ENCODE measurements around the gene PCDH9. TPM values are rescaled to one million over a fixed set of nuclear protein-coding genes. Genes with fewer than 3 reads are reported as not detected.

The PCDH9 gene
- total RNA-seq, 1 donor from 2014 or later: 20.2 TPM

GRCh38 chr13:67015976-67016600 lies 214.0 kb downstream of the PCDH9 start:
- no peaks in the 10 kb centered on the region for H3K4me1 Mint-ChIP-seq (ENCODE audit: unreplicated experiment)
- H3K4me3 Mint-ChIP-seq: no peak overlapping the region
- H3K36me3 Mint-ChIP-seq: no peaks in the 10 kb centered on the region
- no peak for TF ChIP-seq CTCF (conservative IDR thresholded peaks at IDR 0.05)
- peaks cover 5% of the 10 kb centered on the region for H3K9me3 Mint-ChIP-seq
- H3K27ac Mint-ChIP-seq: no peak overlapping the region
- H3K27me3 Mint-ChIP-seq: no peaks in the 10 kb centered on the region
- DNase-seq (ENCODE audit: extremely low spot score, unreplicated experiment): no peak

- Mint-ChIP-seq H3K9me3 (peaks cover 5% of the 10 kb centered on the region), H3K36me3 (no peaks in the 10 kb centered on the region), H3K27me3 (no peaks in the 10 kb centered on the region), H3K4me1 (ENCODE audit: unreplicated experiment) (no peaks in the 10 kb centered on the region), H3K27ac (no peak overlapping the region), H3K4me3 (no peak overlapping the region)
- TF ChIP-seq CTCF (conservative IDR thresholded peaks at IDR 0.05): no peak
- no peak for DNase-seq (ENCODE audit: extremely low spot score, unreplicated experiment)
These were observed 215.7 kb downstream of the PCDH9 start for GRCh38 chr13:67014399-67014798.

GRCh38 chr13:67013709-67014108 lies 216.4 kb downstream of the PCDH9 start:
- Mint-ChIP-seq H3K4me1 (ENCODE audit: unreplicated experiment) (no peaks in the 10 kb centered on the region), H3K27me3 (no peaks in the 10 kb centered on the region), H3K27ac (no peak overlapping the region), H3K9me3 (peaks cover 5% of the 10 kb centered on the region), H3K36me3 (no peaks in the 10 kb centered on the region), H3K4me3 (no peak overlapping the region)
- TF ChIP-seq CTCF (conservative IDR thresholded peaks at IDR 0.05): no peak
- no peak for DNase-seq (ENCODE audit: extremely low spot score, unreplicated experiment)

GRCh38 chr13:67008075-67008668 lies 222.0 kb downstream of the PCDH9 start:
- TF ChIP-seq CTCF (conservative IDR thresholded peaks at IDR 0.05): no peak
- H3K9me3 Mint-ChIP-seq: no peaks in the 10 kb centered on the region
- no peaks in the 10 kb centered on the region for H3K4me1 Mint-ChIP-seq (ENCODE audit: unreplicated experiment)
- H3K27me3 Mint-ChIP-seq: no peaks in the 10 kb centered on the region
- no peak overlapping the region for H3K27ac Mint-ChIP-seq
- DNase-seq (ENCODE audit: extremely low spot score, unreplicated experiment): no peak
- no peak overlapping the region for H3K4me3 Mint-ChIP-seq
- no peaks in the 10 kb centered on the region for H3K36me3 Mint-ChIP-seq

- Mint-ChIP-seq H3K4me3 (no peak overlapping the region), H3K27me3 (no peaks in the 10 kb centered on the region), H3K36me3 (no peaks in the 10 kb centered on the region), H3K27ac (no peak overlapping the region), H3K4me1 (ENCODE audit: unreplicated experiment) (no peaks in the 10 kb centered on the region), H3K9me3 (no peaks in the 10 kb centered on the region)
- DNase-seq (ENCODE audit: extremely low spot score, unreplicated experiment): no peak
- no peak for TF ChIP-seq CTCF (conservative IDR thresholded peaks at IDR 0.05)
These were observed 225.6 kb downstream of the PCDH9 start for GRCh38 chr13:67004511-67004910.

Data from type B pancreatic cell (in vitro differentiated cells).